ES-I3 (cell line): ENCODE measurements around the gene SRSF1.
"Not testable (repeated sequence)": the region's sequence is repeated elsewhere in the genome, so short reads cannot be mapped to it uniquely, and the experiment has no call there.

Source experiments
- H3K36me3 ChIP-seq: 2 replicates; pipeline ENCODE4 v1.6.1; 2013; ENCODE audit warnings: mild to moderate bottlenecking, low read length, control low read depth, moderate library complexity; ENCODE audit not compliant: insufficient read depth
- H3K4me1 ChIP-seq: 2 replicates; pipeline ENCODE4 v1.6.1; 2013; ENCODE audit warnings: mild to moderate bottlenecking, control low read depth, low read length; ENCODE audit not compliant: insufficient read depth
- H3K9ac ChIP-seq: 2 replicates; pipeline ENCODE4 v1.6.1; 2013; ENCODE audit warnings: low read depth, mild to moderate bottlenecking, low read length, moderate library complexity
- H3K9me3 ChIP-seq: 2 replicates; pipeline ENCODE4 v1.6.1; 2013; ENCODE audit warnings: mild to moderate bottlenecking, low read length, moderate library complexity; ENCODE audit not compliant: control insufficient read depth, insufficient read depth

The SRSF1 gene

GRCh38 chr17:57974053-57974824 lies 32.8 kb downstream of the SRSF1 start:
- H3K36me3 ChIP-seq = peaks cover 27% of the 10 kb centered on the region
- not testable (repeated sequence) for H3K9me3 ChIP-seq, H3K4me1 ChIP-seq, H3K9ac ChIP-seq

- Histone ChIP-seq H3K36me3 (peaks cover 19% of the 10 kb centered on the region), H3K9ac (no peak overlapping the region), H3K4me1 (peaks cover 5% of the 10 kb centered on the region; the same call in 1 of the 2 replicates), H3K9me3 (no peaks in the 10 kb centered on the region)
Observed at GRCh38 chr17:57972151-57972550, 34.9 kb downstream of the SRSF1 start.

- Histone ChIP-seq H3K9me3 (no peaks in the 10 kb centered on the region), H3K9ac (no peak overlapping the region), H3K36me3 (peaks cover 14% of the 10 kb centered on the region; the same call in 1 of the 2 replicates), H3K4me1 (peaks cover 10% of the 10 kb centered on the region; the same call in 1 of the 2 replicates)
Observed at GRCh38 chr17:57971572-57971971, 35.5 kb downstream of the SRSF1 start.

GRCh38 chr17:57970710-57971109 lies 36.3 kb downstream of the SRSF1 start:
- Histone ChIP-seq H3K4me1 (peaks cover 10% of the 10 kb centered on the region; the same call in 1 of the 2 replicates), H3K36me3 (0 out of 2 replicates have a peak, but pooled peaks cover 10% of the 10 kb centered on the region), H3K9ac (no peak overlapping the region), H3K9me3 (no peaks in the 10 kb centered on the region)

GRCh38 chr17:57968456-57968855 lies 38.6 kb downstream of the SRSF1 start:
- no peaks in the 10 kb centered on the region for H3K36me3 ChIP-seq
- H3K9ac ChIP-seq = no peak overlapping the region
- H3K9me3 ChIP-seq = no peaks in the 10 kb centered on the region
- peaks cover 10% of the 10 kb centered on the region; the same call in 1 of the 2 replicates for H3K4me1 ChIP-seq

GRCh38 chr17:57966875-57967274 lies 40.2 kb downstream of the SRSF1 start:
- Histone ChIP-seq H3K4me1 (peaks cover 10% of the 10 kb centered on the region; the same call in 1 of the 2 replicates), H3K9ac (no peak overlapping the region), H3K36me3 (no peaks in the 10 kb centered on the region), H3K9me3 (no peaks in the 10 kb centered on the region)

- Histone ChIP-seq H3K9ac (no peak overlapping the region), H3K36me3 (no peaks in the 10 kb centered on the region), H3K4me1 (peaks cover 10% of the 10 kb centered on the region; the same call in 1 of the 2 replicates), H3K9me3 (no peaks in the 10 kb centered on the region)
Observed at GRCh38 chr17:57966246-57966645, 40.8 kb downstream of the SRSF1 start.

GRCh38 chr17:57965521-57966160 lies 41.4 kb downstream of the SRSF1 start:
- H3K36me3 ChIP-seq = no peaks in the 10 kb centered on the region
- no peaks in the 10 kb centered on the region for H3K9me3 ChIP-seq

GRCh38 chr17:57963149-57963511 lies 43.9 kb downstream of the SRSF1 start:
- Histone ChIP-seq H3K9me3 (no peaks in the 10 kb centered on the region), H3K4me1 (peaks cover 10% of the 10 kb centered on the region; the same call in 1 of the 2 replicates), H3K9ac (no peak overlapping the region), H3K36me3 (no peaks in the 10 kb centered on the region)

More at GRCh38 chr17:57965521-57966160, 41.4 kb downstream of the SRSF1 start:
- Histone ChIP-seq H3K9ac (no peak overlapping the region), H3K4me1 (peaks cover 10% of the 10 kb centered on the region; the same call in 1 of the 2 replicates)

GRCh38 chr17:57962279-57963148 lies 44.5 kb downstream of the SRSF1 start:
- Histone ChIP-seq H3K4me1 (peaks cover 13% of the 10 kb centered on the region; the same call in 1 of the 2 replicates), H3K36me3 (no peaks in the 10 kb centered on the region), H3K9me3 (no peaks in the 10 kb centered on the region), H3K9ac (no peak overlapping the region)

- Histone ChIP-seq H3K9ac (no peak overlapping the region), H3K9me3 (no peaks in the 10 kb centered on the region), H3K36me3 (no peaks in the 10 kb centered on the region), H3K4me1 (peaks cover 18% of the 10 kb centered on the region)
Observed at GRCh38 chr17:57959929-57960328, 47.1 kb downstream of the SRSF1 start.

- H3K4me1 ChIP-seq = peaks cover 26% of the 10 kb centered on the region
- not testable (repeated sequence) for H3K9me3 ChIP-seq
Observed at GRCh38 chr17:57958391-57958790, 48.7 kb downstream of the SRSF1 start.

GRCh38 chr17:57957886-57958285 lies 49.2 kb downstream of the SRSF1 start:
- Histone ChIP-seq H3K4me1 (peaks cover 31% of the 10 kb centered on the region), H3K36me3 (no peaks in the 10 kb centered on the region), H3K9me3 (no peaks in the 10 kb centered on the region), H3K9ac (no peak overlapping the region)

More at GRCh38 chr17:57958391-57958790, 48.7 kb downstream of the SRSF1 start:
- not testable (repeated sequence) for H3K9ac ChIP-seq, H3K36me3 ChIP-seq
